Osteoblast (primary cell): ENCODE measurements around the gene MRS2. TPM values are rescaled to one million over a fixed set of nuclear protein-coding genes. Genes with fewer than 3 reads are reported as not detected.

Source experiments
- DNase-seq: peaks from one replicate; pipeline ENCODE4 v3.0.0; 2011; ENCODE audit warnings: low spot score, mixed read lengths; ENCODE audit not compliant: insufficient read length; ENCODE audit errors: missing footprints
- H2AFZ ChIP-seq: 2 replicates; pipeline ENCODE4 v1.6.0; 2011; ENCODE audit warnings: mild to moderate bottlenecking, low read length
- H3K27ac ChIP-seq: 2 replicates; pipeline ENCODE4 v1.5.1; 2011; ENCODE audit warnings: mild to moderate bottlenecking, low read depth, low read length, moderate library complexity
- H3K27me3 ChIP-seq: 2 replicates; pipeline ENCODE4 v1.6.0; 2012; ENCODE audit warnings: mild to moderate bottlenecking, control low read depth, inconsistent platforms, low read length, moderate library complexity; ENCODE audit not compliant: insufficient read depth
- H3K36me3 ChIP-seq: 2 replicates; pipeline ENCODE4 v1.5.1; 2011; ENCODE audit warnings: mild to moderate bottlenecking, low read length, control low read depth, moderate library complexity; ENCODE audit not compliant: insufficient read depth
- H3K4me1 ChIP-seq: 2 replicates; pipeline ENCODE4 v1.5.1; 2011; ENCODE audit warnings: mild to moderate bottlenecking, low read length, control low read depth, moderate library complexity; ENCODE audit not compliant: insufficient read depth
- H3K4me2 ChIP-seq: 2 replicates; pipeline ENCODE4 v1.6.0; 2011; ENCODE audit warnings: mild to moderate bottlenecking, low read length; ENCODE audit not compliant: insufficient read depth
- H3K4me3 ChIP-seq: fragments of 200-600 bp; sonication (generic); 3 replicates; pipeline ENCODE4 v1.5.1; 2012; ENCODE audit warnings: mild to moderate bottlenecking, low read length, inconsistent platforms; ENCODE audit not compliant: insufficient read depth
- H3K79me2 ChIP-seq: 2 replicates; pipeline ENCODE4 v1.6.0; 2012; ENCODE audit warnings: mild to moderate bottlenecking, low read length, control low read depth, inconsistent platforms; ENCODE audit not compliant: insufficient read depth
- H3K9me3 ChIP-seq: 2 replicates; pipeline ENCODE4 v1.5.1; 2011; ENCODE audit warnings: low read depth, low read length, control low read depth
- H4K20me1 ChIP-seq: 2 replicates; pipeline ENCODE4 v1.6.0; 2012; ENCODE audit warnings: mild to moderate bottlenecking, low read length, control low read depth; ENCODE audit not compliant: insufficient read depth
- total RNA-seq: library from RNA; depleted of rRNA; stranded (reverse); fragments of >200 nt; gene quantifications from 2 replicates; pipeline ENCODE4 v1.2.3, GENCODE V29; 2012
- TF ChIP-seq, protein P1 (sequence below): IDR thresholded peaks from 2 replicates; pipeline ENCODE4 v1.5.1; 2011; ENCODE audit warnings: mild to moderate bottlenecking, low read depth, low read length, moderate library complexity; ENCODE audit errors: extremely low read depth

MRS2 gene
- total RNA-seq, 1 donor, result 23.5 TPM

DNA sequence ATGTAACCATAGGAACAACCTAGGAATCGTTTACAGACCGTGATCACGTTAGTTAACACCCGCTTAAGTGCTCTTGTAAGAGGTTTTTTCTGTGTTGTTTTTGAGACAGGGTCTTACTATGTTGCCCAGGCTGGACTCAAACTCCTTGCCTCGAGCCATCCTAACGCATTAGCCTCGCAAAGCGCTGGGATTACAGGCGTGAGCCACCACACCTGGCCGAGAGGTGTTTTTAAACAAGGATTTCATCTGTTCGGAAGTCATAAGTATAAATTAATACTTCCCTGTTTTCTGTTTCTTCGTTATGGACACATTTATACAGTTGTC is 727 bp downstream of the MRS2 start:
- TF ChIP-seq, protein P1, sequence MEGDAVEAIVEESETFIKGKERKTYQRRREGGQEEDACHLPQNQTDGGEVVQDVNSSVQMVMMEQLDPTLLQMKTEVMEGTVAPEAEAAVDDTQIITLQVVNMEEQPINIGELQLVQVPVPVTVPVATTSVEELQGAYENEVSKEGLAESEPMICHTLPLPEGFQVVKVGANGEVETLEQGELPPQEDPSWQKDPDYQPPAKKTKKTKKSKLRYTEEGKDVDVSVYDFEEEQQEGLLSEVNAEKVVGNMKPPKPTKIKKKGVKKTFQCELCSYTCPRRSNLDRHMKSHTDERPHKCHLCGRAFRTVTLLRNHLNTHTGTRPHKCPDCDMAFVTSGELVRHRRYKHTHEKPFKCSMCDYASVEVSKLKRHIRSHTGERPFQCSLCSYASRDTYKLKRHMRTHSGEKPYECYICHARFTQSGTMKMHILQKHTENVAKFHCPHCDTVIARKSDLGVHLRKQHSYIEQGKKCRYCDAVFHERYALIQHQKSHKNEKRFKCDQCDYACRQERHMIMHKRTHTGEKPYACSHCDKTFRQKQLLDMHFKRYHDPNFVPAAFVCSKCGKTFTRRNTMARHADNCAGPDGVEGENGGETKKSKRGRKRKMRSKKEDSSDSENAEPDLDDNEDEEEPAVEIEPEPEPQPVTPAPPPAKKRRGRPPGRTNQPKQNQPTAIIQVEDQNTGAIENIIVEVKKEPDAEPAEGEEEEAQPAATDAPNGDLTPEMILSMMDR, result no peak
- H2AFZ ChIP-seq, result peak overlapping the region; percentile 97
- H3K27ac ChIP-seq, result peak overlapping the region; percentile 74
- H3K9me3 ChIP-seq, result no peaks in the 10 kb centered on the region
- no peak for DNase-seq
- H4K20me1 ChIP-seq, result peaks cover 7% of the 10 kb centered on the region
- H3K4me1 ChIP-seq, result peaks cover 15% of the 10 kb centered on the region
- peaks cover 45% of the 10 kb centered on the region for H3K79me2 ChIP-seq
- peak overlapping the region; percentile 87 for H3K4me2 ChIP-seq
- peak overlapping the region; percentile 99 for H3K4me3 ChIP-seq
- H3K36me3 ChIP-seq, result no peaks in the 10 kb centered on the region
- peaks cover 7% of the 10 kb centered on the region for H3K27me3 ChIP-seq

DNA sequence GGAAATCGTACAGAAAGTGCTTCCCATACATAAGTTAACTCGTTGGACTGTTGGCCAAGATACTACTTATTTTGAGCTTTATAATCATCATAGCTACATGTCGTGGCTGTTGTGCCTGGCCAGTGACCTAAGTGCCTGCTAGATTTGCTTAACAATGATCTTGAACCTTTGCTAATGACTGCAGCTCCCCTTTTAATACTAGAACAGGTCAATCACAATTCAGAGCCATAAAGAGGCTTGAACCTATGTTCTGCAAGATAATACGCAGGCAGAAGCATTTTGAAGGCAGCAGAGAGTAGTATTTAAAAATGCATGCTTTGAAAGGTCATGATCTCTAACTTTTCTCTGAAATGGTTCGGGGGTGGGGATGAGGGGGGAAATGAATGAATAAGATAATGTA is 2.5 kb downstream of the MRS2 start:
- peaks cover 7% of the 10 kb centered on the region for H4K20me1 ChIP-seq
- DNase-seq, result no peak
- peaks cover 47% of the 10 kb centered on the region for H3K79me2 ChIP-seq
- no peak overlapping the region for H3K27ac ChIP-seq
- no peaks in the 10 kb centered on the region for H3K27me3 ChIP-seq
- no peaks in the 10 kb centered on the region for H3K9me3 ChIP-seq
- no peak overlapping the region for H3K4me3 ChIP-seq
- no peak overlapping the region for H2AFZ ChIP-seq
- H3K36me3 ChIP-seq, result peaks cover 11% of the 10 kb centered on the region
- H3K4me2 ChIP-seq, result no peak overlapping the region
- H3K4me1 ChIP-seq, result peaks cover 15% of the 10 kb centered on the region
- TF ChIP-seq, protein P1, result no peak

DNA sequence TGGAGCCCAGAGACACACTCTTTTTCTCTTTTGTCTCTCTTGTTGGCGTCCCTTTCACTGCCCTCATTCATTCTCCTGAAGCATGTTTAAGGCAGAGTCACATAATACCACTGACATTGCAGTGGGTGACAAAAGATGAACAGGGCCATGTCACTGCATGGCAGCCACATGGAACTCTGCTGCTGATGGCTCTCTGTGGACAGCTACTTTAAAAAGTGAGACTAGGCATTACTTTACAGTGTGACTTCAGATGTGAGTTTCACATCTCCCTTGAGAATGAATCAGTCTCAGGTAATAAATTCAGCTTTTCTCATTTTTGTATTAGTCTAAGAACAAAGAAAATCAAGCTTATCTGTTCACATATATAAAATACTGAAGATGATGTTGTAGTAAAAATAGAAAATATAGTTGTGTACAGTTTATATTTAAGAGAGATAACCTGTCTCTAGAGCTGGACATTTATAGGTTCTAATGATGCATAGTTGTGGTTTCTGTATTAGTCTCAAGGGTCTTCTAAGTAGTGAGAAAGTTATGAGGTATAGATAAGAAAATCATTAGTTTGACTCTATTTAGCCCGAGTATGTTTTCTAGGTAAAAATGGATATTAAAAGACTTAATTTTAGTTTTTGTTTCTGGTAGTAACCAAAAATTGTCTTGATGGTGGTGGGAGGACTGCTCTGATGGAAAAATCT is 6.1 kb downstream of the MRS2 start:
- TF ChIP-seq, protein P1, result no peak
- Histone ChIP-seq H3K27me3 (no peaks in the 10 kb centered on the region), H3K4me2 (no peak overlapping the region), H3K27ac (no peak overlapping the region), H3K9me3 (no peaks in the 10 kb centered on the region), H3K4me1 (peaks cover 5% of the 10 kb centered on the region), H4K20me1 (peaks cover 6% of the 10 kb centered on the region), H3K79me2 (peaks cover 28% of the 10 kb centered on the region), H3K4me3 (no peak overlapping the region), H2AFZ (no peak overlapping the region), H3K36me3 (peaks cover 36% of the 10 kb centered on the region)
- peak; percentile 19 for DNase-seq

DNA sequence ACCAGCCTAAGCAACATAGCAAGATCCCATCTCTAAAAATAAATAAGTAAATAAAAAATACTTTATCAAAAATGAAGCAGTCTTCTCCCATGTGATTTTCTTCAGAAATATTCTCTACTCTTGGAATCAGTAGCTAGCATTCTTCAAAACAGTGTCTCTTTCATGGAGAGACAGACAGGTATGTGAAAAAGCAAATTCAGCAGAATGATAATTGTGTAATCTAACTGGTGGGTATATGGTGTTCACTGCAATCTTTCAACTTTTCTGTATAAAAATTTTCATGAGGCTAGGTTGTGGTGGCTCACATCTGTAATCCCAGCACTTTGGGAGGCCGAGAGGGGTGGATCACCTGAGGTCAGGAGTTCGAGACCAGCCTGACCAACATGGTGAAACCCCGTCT is 7.9 kb downstream of the MRS2 start:
- Histone ChIP-seq H3K4me3 (no peak overlapping the region), H2AFZ (no peak overlapping the region), H3K4me1 (no peaks in the 10 kb centered on the region), H3K27me3 (no peaks in the 10 kb centered on the region), H3K79me2 (peaks cover 13% of the 10 kb centered on the region), H3K4me2 (no peak overlapping the region), H3K36me3 (peaks cover 48% of the 10 kb centered on the region), H3K9me3 (no peaks in the 10 kb centered on the region), H3K27ac (no peak overlapping the region), H4K20me1 (peaks cover 4% of the 10 kb centered on the region)
- TF ChIP-seq, protein P1, result no peak
- DNase-seq, result no peak
